ENCODE data around the gene GLCCI1.

- TF ChIP-seq POLR2AphosphoS5 (IDR thresholded peaks at IDR 0.05; ENCODE audit: borderline replicate concordance, low read depth, low read length) (no peak), EZH2 (IDR thresholded peaks at IDR 0.05) (no peak)
These were observed 44.3 kb upstream of the GLCCI1 start for GRCh38 chr7:7924303-7924702.

All from SK-N-MC (cell line).